Activated T-cell treated with anti-CD3 and anti-CD28 coated beads, Interleukin-2, amount 50 U/mL, for 4 hours (primary cell): ENCODE measurements around the gene POLR3F. TPM values are rescaled to one million over a fixed set of nuclear protein-coding genes. Genes with fewer than 3 reads are reported as not detected.
"Not testable (repeated sequence)": the region's sequence is repeated elsewhere in the genome, so short reads cannot be mapped to it uniquely, and the experiment has no call there.

Experiments
- ATAC-seq, 2 donors: fragments of 200-7000 bp; cut with Tn5 transposase; one replicate each; pipeline ENCODE4 v1.10.0; 2021
- DNase-seq: peaks from one replicate; pipeline ENCODE4 v3.0.0-alpha.2; 2020
- H3K27me3 Mint-ChIP-seq: one replicate; pipeline ENCODE4 v1.8.0; 2021; ENCODE audit warnings: low read depth, mixed read lengths
- H3K36me3 Mint-ChIP-seq: one replicate; pipeline ENCODE4 v1.8.0; 2022; ENCODE audit warnings: mixed read lengths; ENCODE audit not compliant: insufficient read depth
- H3K4me1 Mint-ChIP-seq: one replicate; pipeline ENCODE4 v1.8.0; 2021; ENCODE audit warnings: low read depth, mixed read lengths
- H3K4me3 Mint-ChIP-seq: one replicate; pipeline ENCODE4 v1.8.0; 2021; ENCODE audit warnings: mild to moderate bottlenecking, moderate library complexity, mixed read lengths
- H3K9me3 Mint-ChIP-seq: one replicate; pipeline ENCODE4 v1.8.0; 2021; ENCODE audit warnings: mixed read lengths
- total RNA-seq, 3 donors: library from RNA; stranded (reverse); gene quantifications; one replicate each; pipeline ENCODE4 v1.2.1, GENCODE V29; 2021

Gene POLR3F
- total RNA-seq, 3 donors from 2014 or later, result 19.6 to 22.1 (median 21.5) TPM

GRCh38 chr20:18481596-18481995 is 14.4 kb downstream of the POLR3F start:
- ATAC-seq (no peak), DNase-seq (no peak)
- peaks cover 23% of the 10 kb centered on the region for H3K36me3 Mint-ChIP-seq
- H3K27me3 Mint-ChIP-seq, result no peaks in the 10 kb centered on the region
- H3K9me3 Mint-ChIP-seq, result no peaks in the 10 kb centered on the region
- no peak overlapping the region for H3K4me3 Mint-ChIP-seq
- no peaks in the 10 kb centered on the region for H3K4me1 Mint-ChIP-seq

- ATAC-seq (no peak), DNase-seq (no peak)
- Mint-ChIP-seq H3K9me3 (no peaks in the 10 kb centered on the region), H3K27me3 (no peaks in the 10 kb centered on the region), H3K4me3 (no peak overlapping the region), H3K4me1 (no peaks in the 10 kb centered on the region), H3K36me3 (peaks cover 30% of the 10 kb centered on the region)
These were observed 21.1 kb downstream of the POLR3F start for GRCh38 chr20:18488301-18488700.

GRCh38 chr20:18496042-18496441 is 28.9 kb downstream of the POLR3F start:
- Mint-ChIP-seq H3K36me3 (peaks cover 10% of the 10 kb centered on the region), H3K27me3 (no peaks in the 10 kb centered on the region), H3K4me3 (peak overlapping the region; percentile 92), H3K9me3 (no peaks in the 10 kb centered on the region), H3K4me1 (peaks cover 13% of the 10 kb centered on the region)
- ATAC-seq (no peak), DNase-seq (no peak)

- Mint-ChIP-seq H3K9me3 (no peaks in the 10 kb centered on the region), H3K4me1 (peaks cover 13% of the 10 kb centered on the region), H3K36me3 (peaks cover 10% of the 10 kb centered on the region), H3K4me3 (peak within 1 kb of the TSS; percentile 92), H3K27me3 (no peaks in the 10 kb centered on the region)
- peak; percentile 65 for DNase-seq
- peak; percentile 100 for ATAC-seq
These were observed 29.8 kb downstream of the POLR3F start, which contains the start of gene RBBP9 for GRCh38 chr20:18496740-18497592. TSS of gene RBBP9 (minus strand) at chr20:18497225. CDS start at chr20:18497167, 58 bp downstream.

GRCh38 chr20:18497603-18498002 is 30.4 kb downstream of the POLR3F start:
- Mint-ChIP-seq H3K4me3 (peak overlapping the region; percentile 92), H3K4me1 (peaks cover 13% of the 10 kb centered on the region), H3K9me3 (no peaks in the 10 kb centered on the region)

GRCh38 chr20:18501672-18502071 is 34.5 kb downstream of the POLR3F start:
- not testable (repeated sequence) for H3K27me3 Mint-ChIP-seq, H3K4me1 Mint-ChIP-seq, DNase-seq, H3K9me3 Mint-ChIP-seq, ATAC-seq, H3K4me3 Mint-ChIP-seq, H3K36me3 Mint-ChIP-seq

More at GRCh38 chr20:18497603-18498002, 30.4 kb downstream of the POLR3F start:
- no peak for ATAC-seq
- DNase-seq, result no peak
- peaks cover 2% of the 10 kb centered on the region for H3K27me3 Mint-ChIP-seq
- peaks cover 8% of the 10 kb centered on the region for H3K36me3 Mint-ChIP-seq

- ATAC-seq (no peak), DNase-seq (no peak)
- Mint-ChIP-seq H3K27me3 (peaks cover 2% of the 10 kb centered on the region), H3K4me1 (peaks cover 24% of the 10 kb centered on the region), H3K4me3 (no peak overlapping the region), H3K9me3 (no peaks in the 10 kb centered on the region), H3K36me3 (peaks cover 2% of the 10 kb centered on the region)
These were observed 37.4 kb downstream of the POLR3F start for GRCh38 chr20:18504479-18505060.

- peaks cover 17% of the 10 kb centered on the region for H3K36me3 Mint-ChIP-seq
- DNase-seq (no peak), ATAC-seq (no peak)
- no peaks in the 10 kb centered on the region for H3K9me3 Mint-ChIP-seq
- H3K27me3 Mint-ChIP-seq, result peaks cover 2% of the 10 kb centered on the region
- H3K4me3 Mint-ChIP-seq, result peak overlapping the region; percentile 99
- peaks cover 45% of the 10 kb centered on the region for H3K4me1 Mint-ChIP-seq
These were observed 39.6 kb downstream of the POLR3F start for GRCh38 chr20:18506744-18507143.

- no peaks in the 10 kb centered on the region for H3K27me3 Mint-ChIP-seq
- peaks cover 48% of the 10 kb centered on the region for H3K4me1 Mint-ChIP-seq
- H3K4me3 Mint-ChIP-seq, result peak within 1 kb of the TSS; percentile 99
- DNase-seq (peak; percentile 97), ATAC-seq (peak; percentile 95 to 96)
- no peaks in the 10 kb centered on the region for H3K9me3 Mint-ChIP-seq
- peaks cover 21% of the 10 kb centered on the region for H3K36me3 Mint-ChIP-seq
These were observed 40.3 kb downstream of the POLR3F start, which contains the start of gene SEC23B for GRCh38 chr20:18507218-18508191. TSS of gene SEC23B (plus strand) at chr20:18507940. CDS start at chr20:18510836, 2,896 bp downstream.

- H3K27me3 Mint-ChIP-seq, result no peaks in the 10 kb centered on the region
- H3K4me1 Mint-ChIP-seq, result peaks cover 59% of the 10 kb centered on the region
- H3K4me3 Mint-ChIP-seq, result no peak overlapping the region
These were observed 44.4 kb downstream of the POLR3F start for GRCh38 chr20:18511571-18511970.

GRCh38 chr20:18513208-18513607 is 46.0 kb downstream of the POLR3F start:
- Mint-ChIP-seq H3K4me3 (no peak overlapping the region), H3K9me3 (no peaks in the 10 kb centered on the region), H3K27me3 (no peaks in the 10 kb centered on the region), H3K36me3 (peaks cover 29% of the 10 kb centered on the region), H3K4me1 (peaks cover 48% of the 10 kb centered on the region)
- ATAC-seq (no peak), DNase-seq (no peak)

More at GRCh38 chr20:18511571-18511970, 44.4 kb downstream of the POLR3F start:
- no peak for ATAC-seq
- Mint-ChIP-seq H3K9me3 (no peaks in the 10 kb centered on the region), H3K36me3 (peaks cover 31% of the 10 kb centered on the region)
- no peak for DNase-seq

GRCh38 chr20:18514127-18514526 is 46.9 kb downstream of the POLR3F start:
- DNase-seq (no peak), ATAC-seq (no peak)
- H3K27me3 Mint-ChIP-seq, result no peaks in the 10 kb centered on the region
- H3K9me3 Mint-ChIP-seq, result no peaks in the 10 kb centered on the region
- peaks cover 40% of the 10 kb centered on the region for H3K4me1 Mint-ChIP-seq
- H3K4me3 Mint-ChIP-seq, result no peak overlapping the region
- H3K36me3 Mint-ChIP-seq, result peaks cover 29% of the 10 kb centered on the region

GRCh38 chr20:18515973-18516372 is 48.8 kb downstream of the POLR3F start:
- DNase-seq (no peak), ATAC-seq (no peak)
- Mint-ChIP-seq H3K36me3 (peaks cover 21% of the 10 kb centered on the region), H3K27me3 (no peaks in the 10 kb centered on the region), H3K4me3 (no peak overlapping the region), H3K9me3 (no peaks in the 10 kb centered on the region), H3K4me1 (peaks cover 22% of the 10 kb centered on the region)

GRCh38 chr20:18522066-18522465 is 54.9 kb downstream of the POLR3F start:
- not testable (repeated sequence) for DNase-seq, H3K4me1 Mint-ChIP-seq, H3K9me3 Mint-ChIP-seq, ATAC-seq, H3K4me3 Mint-ChIP-seq, H3K27me3 Mint-ChIP-seq
- H3K36me3 Mint-ChIP-seq, result peaks cover 22% of the 10 kb centered on the region
